ENCODE results near the gene ABR.
"Not testable (repeated sequence)": the region's sequence is repeated elsewhere in the genome, so short reads cannot be mapped to it uniquely, and the experiment has no call there.

Gene ABR

GRCh38 chr17:1060991-1061390 lies 118.8 kb downstream of the ABR start:
- peak; percentile 99 for DNase-seq

GRCh38 chr17:1059131-1059795 lies 120.5 kb downstream of the ABR start:
- no peak for DNase-seq

GRCh38 chr17:1058423-1059130 lies 121.2 kb downstream of the ABR start:
- DNase-seq, result peak; percentile 44

GRCh38 chr17:1056761-1057160 lies 123.0 kb downstream of the ABR start:
- no peak for DNase-seq

- peak; percentile 59 for DNase-seq
These were observed 123.8 kb downstream of the ABR start for GRCh38 chr17:1055751-1056645.

- no peak for DNase-seq
These were observed 124.5 kb downstream of the ABR start for GRCh38 chr17:1055231-1055630.

GRCh38 chr17:1054656-1055055 lies 125.1 kb downstream of the ABR start:
- DNase-seq, result no peak

- DNase-seq, result no peak
These were observed 126.0 kb downstream of the ABR start for GRCh38 chr17:1053661-1054360.

- no peak for DNase-seq
These were observed 128.5 kb downstream of the ABR start for GRCh38 chr17:1050996-1051925.

- no peak for DNase-seq
These were observed 129.4 kb downstream of the ABR start for GRCh38 chr17:1050246-1050995.

- no peak for DNase-seq
These were observed 130.1 kb downstream of the ABR start for GRCh38 chr17:1049446-1050225.

- DNase-seq, result not testable (repeated sequence)
These were observed 131.2 kb downstream of the ABR start for GRCh38 chr17:1048516-1049115.

GRCh38 chr17:1047879-1048470 lies 131.8 kb downstream of the ABR start:
- no peak for DNase-seq

GRCh38 chr17:1047177-1047878 lies 132.5 kb downstream of the ABR start:
- no peak for DNase-seq

- no peak for DNase-seq
These were observed 134.3 kb downstream of the ABR start for GRCh38 chr17:1045456-1045855.

GRCh38 chr17:1044387-1045009 lies 135.3 kb downstream of the ABR start:
- DNase-seq, result not testable (repeated sequence)

- DNase-seq, result no peak
These were observed 136.1 kb downstream of the ABR start for GRCh38 chr17:1043601-1044251.

GRCh38 chr17:1042486-1042885 lies 137.3 kb downstream of the ABR start:
- no peak for DNase-seq

Data from EL (cell line).